HepG2 (cell line): ENCODE results near the gene NOTUM. TPM values are rescaled to one million over a fixed set of nuclear protein-coding genes. Genes with fewer than 3 reads are reported as not detected.
A peak's percentile ranks its signal among the peaks of the same experiment; 100 is the strongest.

Source experiments
- ATF5 ChIP-seq: sonication (generic); formaldehyde crosslinking; IDR thresholded peaks from 2 replicates; pipeline ENCODE4 v1.4.0; 2020; ENCODE audit warnings: mild to moderate bottlenecking, low read depth, missing genetic modification reagents
- IKZF1 ChIP-seq: fragments of 450-650 bp; IDR thresholded peaks from 2 replicates; pipeline ENCODE4 v1.7.1; 2016
- JUNB ChIP-seq: sonication (generic); formaldehyde crosslinking; IDR thresholded peaks from 2 replicates; pipeline ENCODE4 v1.8.0; 2022; ENCODE audit warnings: missing genetic modification reagents, mild to moderate bottlenecking, borderline replicate concordance
- KAT7 ChIP-seq: IDR thresholded peaks from 2 replicates; pipeline ENCODE4 v1.6.1; 2018; ENCODE audit warnings: borderline replicate concordance, missing compliant biosample characterization
- KLF6 ChIP-seq: IDR thresholded peaks from 2 replicates; pipeline ENCODE4 v1.8.0; 2016; ENCODE audit warnings: missing biosample characterization, missing genetic modification reagents
- MLXIP ChIP-seq: sonication (generic); formaldehyde crosslinking; IDR thresholded peaks from 2 replicates; pipeline ENCODE4 v1.9.0; 2021; ENCODE audit warnings: missing genetic modification reagents, borderline replicate concordance
- MXD3 ChIP-seq: IDR thresholded peaks from 2 replicates; pipeline ENCODE4 v1.6.1; 2016; ENCODE audit warnings: mild to moderate bottlenecking, missing biosample characterization, missing genetic modification reagents
- MXI1 ChIP-seq: IDR thresholded peaks from 3 replicates; pipeline ENCODE4 v1.6.1; 2012; ENCODE audit warnings: low read depth, low read length, inconsistent platforms, borderline replicate concordance
- PBX2 ChIP-seq: IDR thresholded peaks from 2 replicates; pipeline ENCODE4 v1.6.1; 2016; ENCODE audit warnings: control low read depth
- RBM39 ChIP-seq: fragments of 200-400 bp; formaldehyde crosslinking; IDR thresholded peaks from one replicate; pipeline ENCODE4 v1.6.1; 2018; ENCODE audit warnings: antibody characterized with exemption, mild to moderate bottlenecking, low read depth, low read length; ENCODE audit not compliant: poor library complexity, severe bottlenecking
- RORA ChIP-seq: sonication (generic); formaldehyde crosslinking; IDR thresholded peaks from 2 replicates; pipeline ENCODE4 v1.5.0; 2020; ENCODE audit warnings: mild to moderate bottlenecking, missing genetic modification reagents, moderate library complexity
- SRY ChIP-seq: sonication (generic); formaldehyde crosslinking; IDR thresholded peaks from 2 replicates; pipeline ENCODE4 v1.8.0; 2022; ENCODE audit warnings: mild to moderate bottlenecking, missing genetic modification reagents
- TBX3 ChIP-seq: fragments of 450-650 bp; IDR thresholded peaks from 2 replicates; pipeline ENCODE4 v1.6.1; 2017; ENCODE audit warnings: antibody characterized with exemption, mild to moderate bottlenecking, inconsistent platforms, borderline replicate concordance
- TEAD2 ChIP-seq: sonication (generic); formaldehyde crosslinking; IDR thresholded peaks from 2 replicates; pipeline ENCODE4 v1.9.0; 2021; ENCODE audit warnings: missing genetic modification reagents
- ZFP37 ChIP-seq: sonication (generic); formaldehyde crosslinking; IDR thresholded peaks from 2 replicates; pipeline ENCODE4 v1.4.0; 2020; ENCODE audit warnings: missing genetic modification reagents, borderline replicate concordance
- ZNF431 ChIP-seq: sonication (generic); formaldehyde crosslinking; IDR thresholded peaks from 2 replicates; pipeline ENCODE4 v1.9.0; 2022; ENCODE audit warnings: missing genetic modification reagents, low read depth, mild to moderate bottlenecking, borderline replicate concordance
- ZNF615 ChIP-seq: sonication (generic); formaldehyde crosslinking; IDR thresholded peaks from 2 replicates; pipeline ENCODE4 v1.5.0; 2020; ENCODE audit warnings: mild to moderate bottlenecking, missing genetic modification reagents, borderline replicate concordance
- ZNF687 ChIP-seq: sonication (generic); formaldehyde crosslinking; IDR thresholded peaks from 2 replicates; pipeline ENCODE4 v1.5.1; 2020; ENCODE audit warnings: mild to moderate bottlenecking, missing genetic modification reagents, moderate library complexity
- ZNF737 ChIP-seq: sonication (generic); formaldehyde crosslinking; IDR thresholded peaks from 2 replicates; pipeline ENCODE4 v1.5.0; 2020; ENCODE audit warnings: missing genetic modification reagents, mild to moderate bottlenecking, borderline replicate concordance
- ZSCAN30 ChIP-seq: sonication (generic); formaldehyde crosslinking; IDR thresholded peaks from 2 replicates; pipeline ENCODE4 v1.5.0; 2020; ENCODE audit warnings: mild to moderate bottlenecking, missing genetic modification reagents
- polyA plus RNA-seq, 8 experiments: library from polyadenylated mRNA; depleted of rRNA in 3 of 8; stranded (reverse) in 7 of 8; unstranded in 1 of 8; fragments of >200 nt; fragmentation: Illumina TruSeq in 4 of 8; extraction: Trizol in 4 of 8; gene quantifications; 2 replicates each; pipeline versions ENCODE4 v1.2.1 to v1.2.3, GENCODE V29; 2011 to 2016; ENCODE audit warnings: low read depth in 4 of 8, missing spikeins in 1 of 8, mixed read lengths in 1 of 8; ENCODE audit not compliant: insufficient read depth in 1 of 8
- total RNA-seq, 5 experiments: library from RNA; depleted of rRNA; stranded (reverse); fragments of >200 nt; fragmentation: Illumina TruSeq; extraction: Trizol; gene quantifications; 2 replicates each; pipeline ENCODE4 v1.2.3, GENCODE V29; 2016; ENCODE audit warnings: low read depth in 1 of 5

Gene NOTUM
- total and polyA plus RNA-seq, 2 of the 13 experiments (the other 11 are each of a cell fraction or from before 2014, with no cell fraction given), result 150 to 160 TPM

- TF ChIP-seq MXD3 (CRISPR knock-in tag) (peak; percentile 31; the same call in 1 of the 2 replicates), ZNF615 (CRISPR knock-in tag) (no peak), ATF5 (no peak; the same call in 1 of the 2 replicates), ZNF431 (CRISPR knock-in tag) (no peak), MXI1 (peak; percentile 46; the same call in 1 of the 3 replicates), ZNF687 (CRISPR knock-in tag) (peak; percentile 88), TEAD2 (CRISPR knock-in tag) (peak; percentile 10; the same call in 1 of the 2 replicates), RORA (CRISPR knock-in tag) (no peak), JUNB (no peak), KAT7 (CRISPR knock-in tag) (peak; percentile 84), SRY (CRISPR knock-in tag) (no peak), RBM39 (peak; percentile 92), PBX2 (CRISPR knock-in tag) (no peak), KLF6 (CRISPR knock-in tag) (no peak; the same call in 1 of the 2 replicates), TBX3 (no peak), ZNF737 (CRISPR knock-in tag) (no peak), ZSCAN30 (CRISPR knock-in tag) (no peak; the same call in 1 of the 2 replicates), IKZF1 (no peak), ZFP37 (CRISPR knock-in tag) (no peak; the same call in 1 of the 2 replicates), MLXIP (CRISPR knock-in tag) (no peak)
These were observed 34.7 kb upstream of the NOTUM start (continued) for GRCh38 chr17:81995463-81996231.
